Right lobe of liver (tissue), 6 donors: ENCODE measurements around the gene PCNT. TPM values are rescaled to one million over a fixed set of nuclear protein-coding genes. Genes with fewer than 3 reads are reported as not detected.

Experiments used
- ATAC-seq, 4 donors: fragments of 200-7000 bp; cut with Tn5 transposase; one replicate each; pipeline ENCODE4 v1.9.1; 2020; ENCODE audit warnings: mild to moderate bottlenecking in 4 of 4, moderate library complexity in 4 of 4
- DNase-seq, 3 donors: peaks; one replicate each; pipeline ENCODE4 v3.0.0-alpha.2; 2020
- H3K27ac ChIP-seq, 3 donors: fragments of 200-600 bp; one replicate each; pipeline ENCODE4 v1.8.0; 2022
- H3K27me3 ChIP-seq, 2 donors: fragments of 200-600 bp; one replicate each; pipeline ENCODE4 v1.8.0; 2022
- H3K36me3 ChIP-seq, 4 donors: fragments of 200-600 bp; sonication (generic) in 1 of 4; one replicate each; pipeline versions ENCODE4 v1.5.1 to v1.8.0; 2017 to 2022; ENCODE audit warnings: control low read depth in 1 of 4
- H3K4me1 ChIP-seq, 4 donors: fragments of 200-600 bp; sonication (generic) in 1 of 4; one replicate each; pipeline versions ENCODE4 v1.5.1 to v1.8.0; 2017 to 2022; ENCODE audit warnings: control low read depth in 1 of 4
- H3K4me3 ChIP-seq, 3 donors: fragments of 200-600 bp; one replicate each; pipeline ENCODE4 v1.8.0; 2022
- H3K9me3 ChIP-seq, 4 donors: fragments of 200-600 bp; sonication (generic) in 1 of 4; one replicate each; pipeline versions ENCODE4 v1.5.1 to v1.8.0; 2017 to 2022; ENCODE audit warnings: control low read depth in 1 of 4
- CTCF ChIP-seq, 4 donors: fragments of 200-600 bp in 3 of 4; fragments of 450-650 bp in 1 of 4; IDR thresholded peaks; one replicate each; pipeline versions ENCODE4 v1.5.1 to v1.8.0; 2016 to 2022; ENCODE audit warnings: antibody characterized with exemption in 4 of 4, mild to moderate bottlenecking in 2 of 4
- POLR2A ChIP-seq: fragments of 450-650 bp; IDR thresholded peaks from one replicate; pipeline ENCODE4 v1.6.1; 2017; ENCODE audit warnings: antibody characterized with exemption, mild to moderate bottlenecking
- WGBS: methylation state at CpG from one replicate; pipeline ENCODE4 v1.1.6; 2018; ENCODE audit warnings: low coverage, low lambda C conversion rate; ENCODE audit not compliant: insufficient coverage; ENCODE audit errors: missing lambda C conversion rate; 5-methylcytosine and 5-hydroxymethylcytosine counted together
- intact Hi-C, 2 donors: fragments of 100-400 bp; cut with DNase I; formaldehyde crosslinking; loops; one replicate each; pipeline versions ENCODE4 v1.11.2 to v1.14.1; 2022
- total RNA-seq, 6 experiments: library from RNA; depleted of rRNA in 2 of 6; stranded (reverse); fragments of >200 nt in 2 of 6; fragmentation: NEBNext Ultra II Directional in 3 of 6; extraction: Animal tissue kit (Norgen Biotek cat#: 25700) in 3 of 6; gene quantifications; one replicate each; pipeline versions ENCODE4 v1.1.0 to v1.2.4, GENCODE V29; 2016 to 2023
- donor health status: DM: no; HTN: yes; CAD: no.
- donor health status: DM: no; HTN: no; CAD: no.
- donor health status: DM: no; HTN: no; CAD: no.
- donor health status: DM: no; HTN: yes; CAD: no.
- donor health status: DM: no; HTN: yes; CAD: no.

PCNT gene
- total RNA-seq, 6 experiments from 2014 or later, result 9.9 to 18.2 (median 14.1) TPM

- 90% methylated on average over 1 of the region's 3 CpGs for WGBS
- Histone ChIP-seq H3K36me3 (peaks cover 0 to 32% (median 6%) of the 10 kb centered on the region in 4 donors), H3K27ac (no peak overlapping the region), H3K9me3 (no peaks in the 10 kb centered on the region), H3K4me3 (no peak overlapping the region), H3K27me3 (no peaks in the 10 kb centered on the region), H3K4me1 (no peaks in the 10 kb centered on the region)
- no peak for ATAC-seq
- no peak for DNase-seq
- intact Hi-C loops, result no loop called here
- TF ChIP-seq POLR2A, result no peak
- no peak for TF ChIP-seq CTCF (IDR thresholded peaks at IDR 0.05)
Measured at GRCh38 chr21:46336603-46337002, 12.6 kb downstream of the PCNT start.

- Histone ChIP-seq H3K27ac (no peak overlapping the region), H3K36me3 (peaks cover 0 to 27% (median 8%) of the 10 kb centered on the region in 4 donors), H3K4me1 (no peaks in the 10 kb centered on the region), H3K27me3 (no peaks in the 10 kb centered on the region), H3K9me3 (no peaks in the 10 kb centered on the region), H3K4me3 (no peak overlapping the region)
- TF ChIP-seq CTCF (IDR thresholded peaks at IDR 0.05), result no peak
- no peak for TF ChIP-seq POLR2A
- DNase-seq (no peak), ATAC-seq (no peak)
- intact Hi-C loops, result no loop called here
- 86% methylated on average over 3 of the region's 8 CpGs for WGBS
Measured at GRCh38 chr21:46340998-46341397, 17.0 kb downstream of the PCNT start.

- TF ChIP-seq CTCF (IDR thresholded peaks at IDR 0.05) (no peak), POLR2A (no peak)
- ATAC-seq (no peak), DNase-seq (no peak)
- H3K4me3 ChIP-seq, result no peak overlapping the region
- 91% methylated on average over 9 of the region's 20 CpGs for WGBS
- no peaks in the 10 kb centered on the region for H3K27me3 ChIP-seq
- H3K27ac ChIP-seq, result no peak overlapping the region
- no peaks in the 10 kb centered on the region for H3K4me1 ChIP-seq
- no peaks in the 10 kb centered on the region for H3K9me3 ChIP-seq
- intact Hi-C loops, result no loop called here
- peaks cover 0 to 28% (median 8%) of the 10 kb centered on the region in 4 donors for H3K36me3 ChIP-seq
Measured at GRCh38 chr21:46344219-46344915, 20.4 kb downstream of the PCNT start.

- peaks cover 0 to 38% (median 15%) of the 10 kb centered on the region in 4 donors for H3K36me3 ChIP-seq
- H3K9me3 ChIP-seq, result no peaks in the 10 kb centered on the region
- intact Hi-C loops, result no loop called here
- H3K27ac ChIP-seq, result no peak overlapping the region
- WGBS, result 87% methylated on average over 12 of the region's 14 CpGs
- H3K4me1 ChIP-seq, result no peaks in the 10 kb centered on the region
- no peak overlapping the region for H3K4me3 ChIP-seq
- ATAC-seq, result no peak
- TF ChIP-seq POLR2A (no peak), CTCF (IDR thresholded peaks at IDR 0.05) (no peak)
- H3K27me3 ChIP-seq, result no peaks in the 10 kb centered on the region
- no peak for DNase-seq
Measured at GRCh38 chr21:46345861-46346260, 21.9 kb downstream of the PCNT start.
